GM19035 (cell line): Measurements from ENCODE around the gene TINAGL1.
"Not testable (repeated sequence)": the region's sequence is repeated elsewhere in the genome, so short reads cannot be mapped to it uniquely, and the experiment has no call there.

Experiments used
- ATAC-seq: cut with Tn5 transposase; IDR thresholded peaks from one replicate; pipeline ENCODE4 v1.9.1; 2021; ENCODE audit not compliant: unreplicated experiment

Gene TINAGL1

DNA sequence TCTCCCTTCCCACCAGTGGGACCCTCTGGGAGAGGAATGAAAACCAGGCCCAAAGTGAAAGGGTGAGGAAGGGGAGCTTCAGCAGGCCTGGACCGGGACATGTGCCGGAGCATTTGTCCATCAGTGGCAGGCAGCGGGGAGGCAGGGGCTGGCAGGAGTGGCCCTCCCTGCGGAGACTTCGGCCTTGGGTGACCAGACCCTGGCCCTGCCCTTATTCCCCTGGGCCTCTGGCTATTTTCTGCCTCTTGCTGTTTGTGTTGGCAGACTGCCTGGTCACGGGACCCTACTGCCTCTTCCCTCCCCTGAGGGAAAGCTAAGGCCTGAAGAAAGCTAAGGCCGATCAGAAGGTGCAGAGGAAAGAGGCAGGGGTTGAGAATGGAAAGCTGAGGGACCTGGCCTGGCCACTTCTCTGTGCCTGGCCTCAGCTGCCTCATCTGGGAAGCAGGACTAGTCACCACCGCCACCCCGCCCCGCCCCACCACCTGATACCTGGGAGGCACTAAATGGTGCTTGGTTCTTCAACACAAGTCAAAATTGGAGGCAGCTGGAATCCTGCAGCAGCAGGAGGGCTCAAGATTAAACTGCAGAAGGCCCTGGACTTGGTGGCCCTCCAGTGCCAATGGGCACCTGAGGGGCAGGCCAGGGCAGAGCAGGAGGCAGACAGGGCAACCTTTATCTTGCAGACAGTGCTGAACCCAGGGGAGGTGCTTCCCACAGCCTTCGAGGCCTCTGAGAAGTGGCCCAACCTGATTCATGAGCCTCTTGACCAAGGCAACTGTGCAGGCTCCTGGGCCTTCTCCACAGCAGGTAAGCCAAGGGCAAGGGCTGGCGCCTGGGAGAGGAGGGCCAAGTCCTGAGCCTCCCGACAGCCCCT is 7.9 kb downstream of the TINAGL1 start:
- ATAC-seq = no peak

DNA sequence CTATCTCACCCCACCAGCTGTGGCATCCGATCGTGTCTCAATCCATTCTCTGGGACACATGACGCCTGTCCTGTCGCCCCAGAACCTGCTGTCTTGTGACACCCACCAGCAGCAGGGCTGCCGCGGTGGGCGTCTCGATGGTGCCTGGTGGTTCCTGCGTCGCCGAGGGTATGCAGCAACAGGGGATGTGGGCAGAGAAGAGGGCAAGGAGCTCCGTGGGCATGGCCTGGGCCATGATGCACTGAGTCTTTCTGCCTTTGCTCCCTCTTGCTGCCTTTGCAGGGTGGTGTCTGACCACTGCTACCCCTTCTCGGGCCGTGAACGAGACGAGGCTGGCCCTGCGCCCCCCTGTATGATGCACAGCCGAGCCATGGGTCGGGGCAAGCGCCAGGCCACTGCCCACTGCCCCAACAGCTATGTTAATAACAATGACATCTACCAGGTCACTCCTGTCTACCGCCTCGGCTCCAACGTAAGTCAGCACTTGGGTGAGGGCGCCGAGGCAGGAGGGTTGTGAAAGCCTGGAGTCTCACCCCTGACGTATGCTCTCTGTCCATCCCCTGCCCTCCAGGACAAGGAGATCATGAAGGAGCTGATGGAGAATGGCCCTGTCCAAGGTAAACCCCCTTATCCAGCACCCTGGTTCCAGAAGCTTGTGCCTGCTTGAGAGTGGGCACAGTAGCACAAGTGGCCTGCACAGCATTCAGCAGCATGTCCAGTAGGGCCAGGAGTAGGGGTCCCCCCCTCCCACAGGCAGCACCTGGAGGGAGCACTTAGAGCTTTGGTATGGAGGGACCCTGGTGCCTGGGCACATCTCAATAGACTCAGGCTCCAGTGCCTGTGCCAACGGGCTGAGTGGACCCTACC is 8.8 kb downstream of the TINAGL1 start:
- ATAC-seq = no peak

DNA sequence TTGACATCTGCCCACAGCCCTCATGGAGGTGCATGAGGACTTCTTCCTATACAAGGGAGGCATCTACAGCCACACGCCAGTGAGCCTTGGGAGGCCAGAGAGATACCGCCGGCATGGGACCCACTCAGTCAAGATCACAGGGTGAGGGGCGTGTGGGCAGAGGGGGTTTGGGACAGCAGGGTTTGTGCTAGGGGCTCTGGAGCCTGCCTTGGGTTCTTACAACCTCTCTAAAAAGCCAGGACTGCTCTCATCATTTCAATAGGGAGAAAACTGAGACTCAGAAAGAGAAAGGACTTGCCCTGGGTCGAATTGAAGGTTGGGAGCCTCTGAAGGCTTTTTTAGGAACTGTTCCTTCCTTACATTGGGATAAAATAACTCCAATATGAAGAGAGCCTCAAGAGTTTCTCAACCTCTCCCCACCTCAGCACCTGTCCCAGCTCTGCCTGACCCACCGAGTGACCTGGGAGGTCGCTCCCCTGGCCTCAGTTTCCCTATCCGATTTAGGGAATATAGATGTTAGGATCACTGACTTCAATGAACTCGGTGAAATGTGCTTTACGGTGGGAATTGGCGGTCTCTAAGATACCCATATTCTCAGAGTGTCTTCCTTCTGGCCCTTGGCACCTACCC is 9.5 kb downstream of the TINAGL1 start:
- no peak for ATAC-seq

DNA sequence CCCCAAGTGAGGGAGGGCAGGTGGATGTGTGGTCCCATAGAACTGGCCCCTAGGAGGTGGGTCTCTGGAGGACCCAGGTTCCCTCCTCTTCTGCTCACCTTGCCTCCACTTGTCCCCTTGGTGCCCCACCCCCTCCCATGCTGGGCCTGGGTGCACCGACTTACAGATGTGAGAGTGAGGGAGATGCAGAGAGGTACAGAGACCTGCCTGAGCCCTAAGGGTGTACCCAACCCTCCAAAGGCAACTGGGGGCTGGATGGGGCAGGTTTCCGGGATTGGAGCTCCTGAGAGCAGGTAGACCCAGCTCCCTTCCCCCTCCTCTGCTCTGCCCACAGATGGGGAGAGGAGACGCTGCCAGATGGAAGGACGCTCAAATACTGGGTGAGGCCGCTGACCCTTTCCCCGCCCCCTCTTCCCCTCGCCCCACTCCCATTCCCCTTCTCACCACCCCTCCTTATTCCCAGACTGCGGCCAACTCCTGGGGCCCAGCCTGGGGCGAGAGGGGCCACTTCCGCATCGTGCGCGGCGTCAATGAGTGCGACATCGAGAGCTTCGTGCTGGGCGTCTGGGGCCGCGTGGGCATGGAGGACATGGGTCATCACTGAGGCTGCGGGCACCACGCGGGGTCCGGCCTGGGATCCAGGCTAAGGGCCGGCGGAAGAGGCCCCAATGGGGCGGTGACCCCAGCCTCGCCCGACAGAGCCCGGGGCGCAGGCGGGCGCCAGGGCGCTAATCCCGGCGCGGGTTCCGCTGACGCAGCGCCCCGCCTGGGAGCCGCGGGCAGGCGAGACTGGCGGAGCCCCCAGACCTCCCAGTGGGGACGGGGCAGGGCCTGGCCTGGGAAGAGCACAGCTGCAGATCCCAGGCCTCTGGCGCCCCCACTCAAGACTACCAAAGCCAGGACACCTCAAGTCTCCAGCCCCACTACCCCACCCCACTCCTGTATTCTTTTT is 10.3 kb downstream of the TINAGL1 start:
- no peak for ATAC-seq

DNA sequence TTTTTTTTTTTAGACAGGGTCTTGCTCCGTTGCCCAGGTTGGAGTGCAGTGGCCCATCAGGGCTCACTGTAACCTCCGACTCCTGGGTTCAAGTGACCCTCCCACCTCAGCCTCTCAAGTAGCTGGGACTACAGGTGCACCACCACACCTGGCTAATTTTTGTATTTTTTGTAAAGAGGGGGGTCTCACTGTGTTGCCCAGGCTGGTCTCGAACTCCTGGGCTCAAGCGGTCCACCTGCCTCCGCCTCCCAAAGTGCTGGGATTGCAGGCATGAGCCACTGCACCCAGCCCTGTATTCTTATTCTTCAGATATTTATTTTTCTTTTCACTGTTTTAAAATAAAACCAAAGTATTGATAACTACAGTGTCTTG is 11.0 kb downstream of the TINAGL1 start:
- ATAC-seq = not testable (repeated sequence)

DNA sequence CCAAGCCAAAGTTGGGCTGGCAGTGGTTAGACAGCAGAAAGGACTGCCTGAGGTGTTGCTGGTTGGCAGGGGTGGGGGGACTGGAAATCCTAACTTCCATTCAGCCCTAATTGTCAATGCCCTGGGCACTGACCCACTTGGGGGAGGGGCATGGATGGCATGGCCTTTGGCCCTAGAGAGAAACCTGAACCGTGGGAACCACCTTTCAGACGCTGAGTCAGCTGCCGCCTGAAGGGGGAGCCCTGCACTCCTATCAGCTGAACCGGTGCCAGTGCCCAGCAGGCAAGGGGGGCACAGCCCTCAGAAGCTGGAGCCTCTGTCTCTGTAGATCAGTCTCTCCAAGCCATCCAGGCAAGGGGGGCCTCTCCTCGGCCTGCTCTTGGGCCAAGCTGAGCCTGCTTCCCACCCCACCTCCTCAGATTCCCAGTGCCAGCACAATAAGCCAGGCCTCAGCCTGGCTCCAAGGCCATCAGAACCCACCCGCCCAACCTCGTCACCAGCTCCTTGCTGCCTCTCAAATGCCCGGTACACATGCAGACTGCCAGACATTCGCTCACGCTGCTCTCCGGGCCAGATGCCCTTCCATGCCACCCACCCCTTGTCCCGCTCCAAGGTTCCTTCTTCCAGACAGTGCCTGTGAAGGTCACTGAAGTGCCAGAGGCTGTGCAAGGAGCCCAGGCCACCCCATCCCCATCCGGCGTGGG is 11.6 kb downstream of the TINAGL1 start:
- ATAC-seq = no peak

DNA sequence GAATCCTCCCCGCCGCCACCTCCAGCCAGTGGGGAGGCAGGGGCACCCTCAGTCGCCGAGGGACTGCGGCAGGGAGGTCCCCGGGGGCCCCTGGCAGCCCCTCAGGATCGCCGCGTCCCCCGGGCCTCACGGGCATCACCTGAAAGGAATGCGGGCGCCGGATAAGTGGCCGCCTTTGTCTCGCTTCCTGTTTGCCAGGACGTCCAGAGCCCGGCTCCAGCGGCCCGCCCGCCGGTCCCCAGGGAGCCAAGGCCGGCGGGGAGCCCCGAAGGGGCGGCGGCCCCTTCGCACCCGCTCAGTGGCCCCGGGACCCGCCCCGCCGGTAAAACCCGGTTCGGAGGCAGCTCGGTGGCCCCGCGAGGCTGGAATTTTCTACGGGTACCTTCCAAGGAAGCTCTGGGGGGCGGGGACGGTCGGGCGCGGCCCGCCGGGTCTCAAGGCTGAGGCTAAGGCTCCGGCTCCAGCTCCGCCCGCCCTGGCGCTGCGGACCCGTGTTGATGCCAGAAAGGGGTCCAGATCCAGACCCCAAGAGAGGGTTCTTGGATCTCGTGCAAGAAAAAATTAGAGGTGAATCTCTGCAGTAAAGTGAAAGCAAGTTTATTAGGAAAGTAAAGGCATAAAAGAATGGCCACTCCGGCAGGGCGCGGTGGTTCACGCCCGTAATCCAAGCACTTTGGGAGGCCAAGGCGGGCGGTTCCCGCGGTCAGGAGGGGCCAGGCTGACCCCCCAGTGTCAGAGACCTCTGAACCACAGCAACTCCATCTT is 12.6 kb downstream of the TINAGL1 start:
- ATAC-seq = no peak

DNA sequence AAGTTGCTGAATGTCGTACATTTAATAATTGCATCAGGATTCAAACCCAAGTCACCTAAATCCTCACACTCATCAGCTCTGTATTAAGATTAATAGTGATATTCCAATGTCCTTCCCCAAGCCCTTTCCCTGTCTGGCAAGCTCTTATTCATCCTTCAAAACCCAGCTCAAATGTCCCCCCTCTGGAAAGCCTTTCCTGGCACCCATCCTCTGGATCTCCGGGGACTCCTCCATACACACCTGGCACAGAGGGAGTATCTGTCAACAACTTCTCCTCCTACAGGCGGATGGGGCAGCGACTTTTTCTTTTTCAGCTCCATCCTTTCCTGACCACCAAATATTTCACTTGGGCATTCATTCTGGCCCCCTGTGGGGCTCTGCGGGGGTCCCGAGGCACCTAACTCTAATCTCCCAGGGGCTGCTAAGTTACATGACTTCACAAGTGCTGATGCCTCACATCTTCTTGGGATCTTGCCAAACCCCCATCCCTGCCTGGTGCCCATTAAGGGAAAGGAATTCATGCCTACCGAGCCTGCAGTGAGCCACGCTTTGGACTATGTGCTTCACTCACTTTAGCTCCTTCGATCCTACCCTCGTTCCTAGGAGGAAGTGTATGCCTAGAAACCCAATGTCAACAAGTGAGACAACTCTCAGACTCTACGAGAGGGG is 15.2 kb downstream of the TINAGL1 start:
- ATAC-seq = no peak

DNA sequence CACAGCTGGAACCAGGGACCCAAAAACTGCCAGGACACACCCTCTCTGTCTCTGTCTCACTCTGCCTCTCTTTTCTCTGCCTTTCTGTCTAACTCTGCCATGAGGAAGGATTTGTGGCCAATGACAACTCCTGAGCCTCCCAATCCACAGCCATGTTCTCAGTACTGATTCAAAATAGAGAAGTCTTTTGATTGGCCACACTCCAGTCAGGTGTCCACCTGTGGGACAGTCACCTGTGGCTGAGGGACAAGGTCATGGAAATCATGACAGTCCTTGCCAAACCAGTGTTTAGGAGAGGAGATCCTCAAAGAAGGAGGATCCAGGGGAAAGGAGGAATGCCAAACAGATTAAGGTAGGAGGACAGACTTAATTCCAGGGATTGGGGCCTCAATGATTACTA is 15.8 kb downstream of the TINAGL1 start:
- ATAC-seq = no peak

DNA sequence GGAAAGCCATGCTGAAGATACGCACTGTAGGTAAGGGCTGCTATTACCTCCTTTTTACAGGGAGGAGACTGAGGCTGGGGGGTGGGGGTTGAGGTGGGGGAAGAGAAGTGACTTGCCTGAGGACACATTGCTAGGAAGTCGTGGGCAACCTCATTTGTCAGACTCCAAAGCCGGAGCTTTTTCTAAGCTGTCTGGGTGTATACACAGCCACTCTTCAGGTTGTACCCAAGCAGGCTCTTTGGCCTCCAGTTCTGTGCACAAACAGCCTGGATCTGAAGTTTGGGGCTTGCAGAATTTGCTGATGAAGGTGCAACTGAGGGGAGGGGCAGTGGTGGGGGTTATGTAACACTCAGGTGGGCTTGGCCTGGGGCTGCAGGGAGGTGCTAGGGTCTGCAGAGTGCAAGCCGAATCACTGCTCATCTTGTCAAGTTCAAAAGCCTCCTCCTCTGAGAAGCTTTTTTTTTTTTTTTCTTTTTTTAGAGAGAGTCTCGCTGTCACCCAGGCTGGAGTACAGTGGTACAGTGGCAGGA is 16.9 kb downstream of the TINAGL1 start:
- ATAC-seq = no peak

DNA sequence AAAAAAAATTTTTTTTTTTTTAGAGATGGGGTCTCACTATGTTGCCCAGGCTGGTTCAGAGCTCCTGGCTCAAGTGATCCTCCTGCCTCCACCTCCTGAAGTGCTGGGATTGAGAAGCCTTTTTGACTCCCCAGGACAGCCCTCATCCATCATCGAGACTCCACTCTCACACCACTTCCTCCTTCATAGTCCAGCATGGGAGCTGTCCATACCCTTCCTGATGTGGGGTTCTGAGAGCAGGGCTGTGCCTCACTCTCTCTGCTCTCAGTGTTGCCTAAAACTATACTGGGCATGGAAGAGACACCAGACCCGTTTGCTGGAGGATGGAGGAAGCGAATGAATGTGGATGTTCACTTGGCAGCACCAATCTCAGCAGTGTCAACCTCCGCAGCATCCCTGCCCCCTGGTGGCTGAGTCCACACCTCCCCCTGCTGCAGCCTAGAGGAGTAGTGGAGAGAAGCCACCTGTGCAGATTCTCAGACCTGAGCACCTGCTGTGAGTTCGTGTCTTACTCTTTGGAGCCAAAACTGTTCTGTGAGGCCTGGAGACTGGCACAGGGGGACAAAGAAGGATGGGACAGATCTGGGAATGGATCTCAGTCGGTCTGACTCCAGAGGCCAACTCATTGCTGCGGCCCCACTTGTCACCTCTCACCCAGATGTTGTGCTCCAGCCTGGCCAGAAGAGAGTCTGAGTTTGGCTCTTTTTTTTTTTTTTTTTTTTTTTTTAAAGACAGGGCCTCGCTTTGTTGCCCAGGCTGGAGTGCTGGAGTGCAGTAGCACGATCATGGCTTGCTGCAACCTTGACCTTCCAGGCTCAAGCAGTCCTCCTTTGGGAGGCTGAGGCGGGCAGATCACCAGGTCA is 17.7 kb downstream of the TINAGL1 start:
- ATAC-seq = no peak

DNA sequence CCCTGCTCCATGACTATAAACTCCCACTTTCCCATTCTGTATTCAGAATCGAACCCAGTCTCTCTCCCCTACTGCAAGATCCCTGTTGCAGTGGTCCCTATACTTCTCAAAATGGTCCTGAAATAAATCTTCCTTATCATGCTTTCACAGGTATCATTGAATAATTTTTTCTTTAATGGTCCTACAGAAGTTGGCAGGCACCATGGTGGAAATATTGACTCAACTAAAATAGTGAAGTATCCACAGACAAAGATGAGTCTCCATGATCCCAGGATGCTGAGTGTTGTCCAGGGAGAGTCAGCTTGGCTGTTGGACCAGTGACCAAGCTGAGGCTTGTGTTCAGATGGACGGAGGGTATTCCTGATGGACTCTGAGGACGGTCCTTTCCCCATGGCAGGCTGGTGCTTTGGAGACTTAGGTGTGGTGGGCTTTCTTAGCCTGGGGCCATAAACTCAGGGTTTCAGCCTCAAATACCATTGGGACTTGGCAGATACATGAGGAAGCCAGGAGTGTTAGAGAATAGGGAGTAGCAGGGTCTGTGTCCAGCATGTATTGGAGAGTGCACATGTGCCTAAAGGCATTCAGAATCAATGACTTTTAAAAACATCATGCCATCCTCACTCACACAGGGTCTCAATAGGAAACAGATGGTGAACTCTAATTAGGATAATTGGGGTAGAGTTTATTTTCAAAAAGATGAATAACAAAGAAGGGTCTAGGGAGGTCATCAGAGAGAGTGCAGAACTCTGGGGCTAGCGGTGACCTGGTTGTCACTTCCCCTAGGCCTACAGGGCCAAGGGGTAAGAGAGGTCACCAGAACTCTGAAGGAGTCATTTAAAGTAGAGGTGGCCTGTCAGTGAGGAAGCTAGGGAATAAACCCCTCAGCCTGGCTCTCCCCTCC is 19.8 kb downstream of the TINAGL1 start:
- no peak for ATAC-seq

DNA sequence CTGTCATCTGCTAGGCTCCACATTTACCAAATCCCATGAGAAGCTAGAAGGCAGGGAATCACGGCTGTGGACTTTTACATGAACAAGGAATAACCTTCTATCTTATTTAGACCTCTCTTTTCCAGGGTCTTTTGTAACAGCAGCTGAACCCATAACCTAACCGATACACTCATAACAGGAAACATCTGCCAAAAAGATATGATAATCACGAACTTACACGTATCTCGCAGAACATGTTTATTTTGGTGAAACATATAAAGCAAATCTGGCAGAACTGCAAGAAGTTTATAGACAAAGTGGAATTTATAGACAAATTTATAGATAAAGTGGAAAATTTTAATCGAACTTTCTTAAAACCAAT is 20.4 kb downstream of the TINAGL1 start:
- ATAC-seq = no peak

DNA sequence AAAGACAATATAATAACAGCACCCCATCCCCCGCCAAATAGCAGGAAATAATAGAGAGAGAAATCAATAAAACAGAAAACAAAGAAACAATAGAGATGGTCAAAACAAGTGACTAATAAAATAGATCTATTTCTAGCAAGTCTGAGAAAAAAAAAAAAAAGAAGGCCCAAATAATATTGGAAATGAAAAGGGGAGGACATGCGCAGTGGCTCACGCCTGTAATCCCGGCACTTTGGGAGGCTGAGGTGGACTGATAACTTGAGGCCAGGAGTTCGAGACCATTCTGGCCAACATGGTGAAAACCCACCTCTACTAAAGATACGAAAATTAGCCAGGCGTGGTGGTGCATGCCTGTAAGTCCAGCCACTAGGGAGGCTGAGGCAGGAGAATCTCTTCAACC is 22.7 kb downstream of the TINAGL1 start:
- ATAC-seq = no peak

DNA sequence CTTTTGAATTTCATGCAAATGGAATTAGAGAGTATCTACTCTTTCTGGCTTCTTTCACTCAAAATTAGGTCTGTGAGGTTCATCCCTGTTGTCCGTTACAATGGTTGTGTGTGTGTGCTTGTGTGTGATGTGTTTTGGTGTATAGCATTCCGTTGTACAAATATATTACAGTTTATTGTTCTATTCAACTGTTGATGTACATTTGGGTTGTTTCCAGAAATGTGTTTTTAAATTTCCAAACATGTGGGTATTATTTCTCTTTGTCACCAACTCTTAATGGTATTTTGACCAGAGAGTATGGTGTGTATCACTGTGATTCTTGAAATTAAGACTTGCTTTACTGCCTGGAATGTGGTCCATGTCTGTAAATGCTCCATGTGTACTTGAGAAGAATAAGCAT is 24.3 kb downstream of the TINAGL1 start:
- ATAC-seq = no peak

DNA sequence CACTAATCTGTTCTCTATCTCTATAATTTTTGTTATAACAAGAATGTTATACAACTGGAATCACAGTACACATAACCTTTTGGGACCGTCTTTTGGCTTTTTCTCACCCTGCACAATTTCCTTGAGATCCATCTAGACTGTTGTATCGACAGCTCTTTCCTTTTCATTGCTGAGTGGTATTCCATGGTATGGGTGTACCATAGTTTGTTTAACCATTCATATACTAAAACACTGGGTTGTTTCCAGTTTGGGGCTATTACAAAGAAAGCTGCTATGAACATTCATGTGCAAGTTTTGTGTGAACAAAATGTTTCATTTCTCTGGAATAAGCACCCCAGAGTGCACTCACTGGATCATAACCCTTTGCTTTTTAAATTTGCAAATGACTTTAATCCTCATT is 25.8 kb downstream of the TINAGL1 start:
- no peak for ATAC-seq
